Measurements from ENCODE around the gene TPSD1. TPM values are rescaled to one million over a fixed set of nuclear protein-coding genes. Genes with fewer than 3 reads are reported as not detected.

Gene TPSD1
- total and polyA plus RNA-seq, 2 donors (not counting 3 experiments of a cell fraction or from before 2014, with no cell fraction given), result not detected

GRCh38 chr16:1258225-1258600 is 2.3 kb downstream of the TPSD1 start:
- H3K79me2 ChIP-seq (ENCODE audit: control insufficient read depth, insufficient read depth, low read length), result no peaks in the 10 kb centered on the region
- no peaks in the 10 kb centered on the region for H3K36me3 ChIP-seq (ENCODE audit: control insufficient read depth in 2 of 2, extremely low read depth in 1 of 2, insufficient read depth in 2 of 2, low read length in 2 of 2)
- intact Hi-C loops (cut with micrococcal nuclease) (no loop called here), dilution Hi-C loops (cut with MboI; ENCODE audit: extremely low pct_ligation_motif_present, low sequenced_read_pairs) (no loop called here)
- H3K9me1 ChIP-seq (replicated peaks; ENCODE audit: control insufficient read depth, extremely low read depth, insufficient read depth, low read length), result no peaks in the 10 kb centered on the region
- TF ChIP-seq POLR2AphosphoS5 (IDR thresholded peaks at IDR 0.05; ENCODE audit: insufficient read depth, low read depth, low read length) (no peak), FOS (IDR thresholded peaks at IDR 0.05; ENCODE audit: borderline replicate concordance, insufficient read depth, low read length) (no peak), MAX (IDR thresholded peaks at IDR 0.05; ENCODE audit: insufficient read depth, insufficient read length) (no peak), EZH2 (IDR thresholded peaks at IDR 0.05; ENCODE audit: borderline replicate concordance, low read depth, low read length, severe bottlenecking) (no peak), CTCF (IDR thresholded peaks at IDR 0.05; ENCODE audit: extremely low read depth in 1 of 2, insufficient read depth in 1 of 2, low read depth in 1 of 2, low read length in 2 of 2) (no peak), GATA2 (IDR thresholded peaks at IDR 0.05; ENCODE audit: insufficient read depth, insufficient read length, low read depth, low read length) (no peak), POLR2A (IDR thresholded peaks at IDR 0.05; ENCODE audit: low read depth, low read length) (no peak), JUN (IDR thresholded peaks at IDR 0.05; ENCODE audit: borderline replicate concordance, insufficient read depth, insufficient read length, low read depth) (no peak), MYC (IDR thresholded peaks at IDR 0.05; ENCODE audit: low read depth, low read length) (no peak)
- no TSS peak for BruUV-seq (replicated peaks)
- H4K20me1 ChIP-seq (replicated peaks; ENCODE audit: control insufficient read depth, extremely low read depth, insufficient read depth, low read length), result no peaks in the 10 kb centered on the region
- no peak overlapping the region for H3K4me2 ChIP-seq (ENCODE audit: insufficient read depth, low read length)
- ChIA-PET CTCF (no interaction called here), POLR2A (no interaction called here)
- DNase-seq (ENCODE audit: low read depth, low spot score) (no peak), FAIRE-seq (no peak)
- no peak overlapping the region for H3K4me3 ChIP-seq (replicated peaks in 1 of 3; ENCODE audit: insufficient read depth in 1 of 3, low read depth in 1 of 3, low read length in 3 of 3)
- H2AFZ ChIP-seq (ENCODE audit: low read depth, low read length), result no peak overlapping the region
- no peaks in the 10 kb centered on the region for H3K9me3 ChIP-seq (replicated peaks; ENCODE audit: control insufficient read depth, insufficient read depth, low read length)
- no peak overlapping the region for H3K27ac ChIP-seq (ENCODE audit: insufficient read depth, low read depth, low read length)
- H3K4me1 ChIP-seq (ENCODE audit: control insufficient read depth, extremely low read depth, insufficient read depth, low read length), result no peaks in the 10 kb centered on the region
- H3K27me3 ChIP-seq (ENCODE audit: control insufficient read depth in 2 of 2, insufficient read depth in 2 of 2, low read length in 2 of 2), result peaks cover 21 to 25% of the 10 kb centered on the region in 2 experiments
- H3K9ac ChIP-seq (replicated peaks; ENCODE audit: extremely low read depth, insufficient read depth, low read length), result no peak overlapping the region

Data from endothelial cell of umbilical vein (primary cell).